Measurements from ENCODE around the gene MFAP2. TPM values are rescaled to one million over a fixed set of nuclear protein-coding genes. Genes with fewer than 3 reads are reported as not detected.

The MFAP2 gene
- total RNA-seq, 2 donors from 2014 or later = 7.9 to 9.6 TPM

DNA sequence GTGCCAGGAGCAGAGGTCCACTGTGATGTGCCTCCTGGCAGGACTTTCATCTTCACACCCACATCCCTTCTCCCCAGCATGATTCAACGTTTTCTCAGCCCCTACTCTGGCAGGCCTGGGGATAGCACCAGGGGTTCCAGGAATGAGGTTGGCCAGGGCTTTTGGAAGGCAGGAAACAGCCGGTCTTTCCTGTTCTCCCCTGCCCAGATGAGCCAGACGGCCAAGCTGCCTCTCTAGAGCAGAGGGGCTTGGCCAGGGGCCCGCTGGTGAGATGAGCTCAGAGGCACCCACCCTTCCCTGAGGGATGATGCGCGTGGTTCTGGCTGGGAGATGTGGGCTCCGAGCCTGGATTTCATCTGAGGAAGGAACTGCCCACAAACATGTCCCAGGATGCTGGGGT is 4.3 kb upstream of the MFAP2 start:
- intact Hi-C loops (cut with DNase I) = no loop called here
- ATAC-seq = peak; percentile 73 to 74
- DNase-seq = peak; percentile 88

GRCh38 chr1:16983649-16984048 is 3.2 kb upstream of the MFAP2 start:
- DNase-seq (no peak), ATAC-seq (no peak)
- intact Hi-C loops (cut with DNase I) = no loop called here

GRCh38 chr1:16982902-16983301 is 2.5 kb upstream of the MFAP2 start:
- ATAC-seq (no peak), DNase-seq (no peak)
- intact Hi-C loops (cut with DNase I) = no loop called here

GRCh38 chr1:16981269-16981849 is 939 bp upstream of the MFAP2 start:
- ATAC-seq = no peak
- intact Hi-C loops (cut with DNase I) = no loop called here
- no peak for DNase-seq

DNA sequence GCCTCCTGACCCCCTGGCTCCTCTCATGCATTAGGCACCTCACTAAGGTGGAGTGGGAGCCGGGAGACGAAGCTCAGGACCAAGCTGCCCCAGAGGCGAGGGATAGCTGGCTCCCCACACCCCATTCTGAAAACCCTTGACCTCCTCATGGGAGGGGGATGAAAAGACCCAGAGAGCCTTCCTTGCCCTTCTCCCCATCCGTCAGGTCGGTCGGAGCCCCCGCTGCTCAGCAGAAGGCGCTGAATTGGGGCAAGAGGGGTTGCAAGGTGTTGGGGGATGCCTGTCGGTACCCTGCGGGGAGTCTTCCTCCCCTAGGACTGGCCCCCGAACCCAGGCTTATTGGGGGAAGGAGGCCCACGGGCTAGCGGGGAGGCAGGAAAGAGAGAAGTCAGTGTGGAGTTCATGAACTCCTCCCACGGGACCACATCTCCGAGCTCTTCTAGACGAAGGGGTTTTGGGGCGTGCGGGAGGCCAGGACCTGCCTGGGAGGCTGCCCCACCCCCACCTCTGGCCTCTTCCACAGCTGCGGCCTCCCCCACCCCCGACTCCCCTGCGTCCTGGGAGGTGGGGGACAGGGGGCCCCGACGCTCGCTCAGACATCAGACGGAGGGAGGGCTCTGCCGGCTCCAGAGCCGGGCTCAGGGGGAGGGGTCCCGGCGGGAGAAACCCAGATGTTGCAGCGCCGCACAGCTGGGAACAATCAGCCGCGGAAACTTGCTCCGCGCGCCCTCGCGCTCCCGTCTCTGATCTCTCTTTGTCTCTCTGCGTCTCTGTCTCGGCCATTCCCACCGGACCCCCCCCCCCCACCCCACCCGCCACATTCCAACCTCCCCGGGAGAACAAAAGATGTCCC is 719 bp downstream of the MFAP2 start:
- intact Hi-C loops (cut with DNase I) = no loop called here
- DNase-seq (no peak), ATAC-seq (peak; percentile 13 to 17)

DNA sequence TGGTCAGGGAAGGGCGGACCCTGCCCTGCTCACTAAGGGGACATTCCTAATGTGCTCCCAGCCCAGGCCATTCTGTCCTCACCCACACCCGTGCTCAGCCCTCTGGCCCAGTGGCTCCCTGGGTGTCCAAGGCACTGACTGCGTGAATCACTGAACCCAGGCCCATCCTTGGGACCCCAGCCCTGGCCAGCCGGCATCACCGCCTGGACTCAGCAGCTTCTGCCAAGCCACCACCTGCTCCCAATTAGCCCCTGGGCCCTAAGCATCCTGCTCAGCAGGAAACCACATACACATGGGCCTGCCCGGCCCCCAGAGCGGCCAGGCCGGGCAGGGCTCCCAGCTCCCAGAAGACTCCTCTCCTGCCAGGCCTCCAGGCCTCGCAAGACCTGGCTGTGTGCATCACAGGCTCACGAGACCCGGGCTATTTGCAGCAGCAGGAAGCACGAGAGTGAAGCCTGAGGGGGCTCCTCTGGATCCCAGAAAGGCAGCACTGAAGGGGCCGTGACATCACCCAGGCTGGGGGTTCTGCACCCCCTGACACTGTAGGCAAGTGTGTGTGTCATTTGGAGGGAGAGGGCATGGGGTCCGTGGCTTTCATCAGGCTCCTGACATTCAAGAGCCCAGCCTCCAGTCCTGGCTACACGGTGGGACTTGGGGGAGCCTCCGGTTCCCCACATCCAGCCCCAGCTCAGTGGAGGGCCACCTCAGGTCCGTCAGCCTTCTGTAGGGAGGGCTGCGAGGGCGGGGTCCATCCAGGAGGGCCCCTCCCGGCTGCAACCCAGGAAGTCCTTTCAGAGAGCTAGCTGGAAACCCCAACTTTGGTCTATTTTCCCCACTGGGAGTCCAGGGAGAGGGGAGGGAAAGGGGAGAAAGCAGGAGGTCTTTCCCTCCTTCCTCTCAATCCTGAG is 1.6 kb downstream of the MFAP2 start:
- intact Hi-C loops (cut with DNase I) = no loop called here
- ATAC-seq (peak; percentile 61 to 70), DNase-seq (peak; percentile 63)

- no peak for DNase-seq
- no peak for ATAC-seq
- intact Hi-C loops (cut with DNase I) = no loop called here
Observed at GRCh38 chr1:16978139-16978538, 2.3 kb downstream of the MFAP2 start.

DNA sequence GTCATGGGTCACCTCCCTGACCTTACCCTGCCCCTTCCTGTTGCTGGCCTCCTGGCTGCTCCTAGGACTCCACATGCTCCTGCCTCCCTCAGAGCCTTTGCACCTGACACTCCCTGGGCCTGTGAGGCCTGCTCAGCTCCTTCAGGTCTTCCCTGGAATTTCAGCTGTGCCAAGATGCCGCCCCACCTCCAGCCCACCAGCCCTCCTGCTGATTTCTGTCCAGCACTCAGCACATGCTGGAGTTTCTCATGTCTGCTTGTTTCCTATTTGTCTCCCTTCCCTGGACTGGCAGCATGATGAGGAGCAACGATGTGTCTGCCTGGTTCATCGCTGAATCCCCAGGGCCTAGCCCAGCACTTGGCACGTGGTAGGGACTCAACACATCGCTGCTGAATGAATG is 3.0 kb downstream of the MFAP2 start:
- DNase-seq = no peak
- ATAC-seq = no peak
- intact Hi-C loops (cut with DNase I) = no loop called here

- no peak for ATAC-seq
- intact Hi-C loops (cut with DNase I) = no loop called here
- DNase-seq = no peak
Observed at GRCh38 chr1:16976966-16977365, 3.5 kb downstream of the MFAP2 start.

- no peak for DNase-seq
- intact Hi-C loops (cut with DNase I) = no loop called here
- ATAC-seq = no peak
Observed at GRCh38 chr1:16975838-16976237, 4.6 kb downstream of the MFAP2 start.

DNA sequence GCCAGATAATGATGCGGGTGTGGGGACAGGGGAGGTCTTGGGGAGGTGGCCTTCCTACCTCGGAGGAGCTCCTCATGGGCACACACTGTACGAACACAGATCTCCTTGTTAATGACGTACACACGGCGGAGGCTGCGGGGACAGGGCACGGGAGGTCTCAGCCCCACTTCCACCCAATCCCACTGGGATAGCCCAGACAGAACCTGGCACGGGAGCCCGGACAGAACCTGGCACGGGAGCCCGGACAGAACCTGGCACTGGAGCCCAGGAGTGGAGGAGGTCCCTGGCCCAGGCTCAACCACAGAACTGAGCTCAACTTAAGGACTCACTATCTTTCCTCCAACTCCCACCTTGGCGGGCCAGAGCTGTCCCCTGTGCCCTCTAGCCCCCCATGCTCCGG is 5.2 kb downstream of the MFAP2 start:
- no peak for DNase-seq
- no peak for ATAC-seq
- intact Hi-C loops (cut with DNase I) = no loop called here

- intact Hi-C loops (cut with DNase I) = no loop called here
- ATAC-seq = no peak
- no peak for DNase-seq
Observed at GRCh38 chr1:16973215-16973614, 7.2 kb downstream of the MFAP2 start.

- intact Hi-C loops (cut with DNase I) = no loop called here
- ATAC-seq (no peak), DNase-seq (no peak)
Observed at GRCh38 chr1:16972189-16972895, 8.1 kb downstream of the MFAP2 start.

GRCh38 chr1:16971341-16972188 is 8.9 kb downstream of the MFAP2 start:
- no peak for DNase-seq
- intact Hi-C loops (cut with DNase I) = no loop called here
- peak in 1 of 2 donors; percentile 6 for ATAC-seq

- intact Hi-C loops (cut with DNase I) = no loop called here
- no peak for DNase-seq
- ATAC-seq = no peak
Observed at GRCh38 chr1:16970132-16970910, 10.1 kb downstream of the MFAP2 start.

- intact Hi-C loops (cut with DNase I) = no loop called here
- no peak for DNase-seq
Observed at GRCh38 chr1:16969651-16970050, 10.8 kb downstream of the MFAP2 start.

GRCh38 chr1:16969057-16969611 is 11.3 kb downstream of the MFAP2 start:
- DNase-seq (no peak), ATAC-seq (no peak)
- intact Hi-C loops (cut with DNase I) = no loop called here

More at GRCh38 chr1:16969651-16970050, 10.8 kb downstream of the MFAP2 start:
- ATAC-seq = no peak
